Activated CD4-positive, alpha-beta T cell treated with anti-CD3 and anti-CD28 coated beads, Interleukin-2, amount 50 U/mL, for 24 hours (primary cell): Measurements from ENCODE around the gene P4HB.

ENCODE experiments used
- DNase-seq, 2 donors: peaks; one replicate each; pipeline ENCODE4 v3.0.0-alpha.2; 2020; ENCODE audit warnings: low read depth in 1 of 2, low spot score in 1 of 2

P4HB gene

DNA sequence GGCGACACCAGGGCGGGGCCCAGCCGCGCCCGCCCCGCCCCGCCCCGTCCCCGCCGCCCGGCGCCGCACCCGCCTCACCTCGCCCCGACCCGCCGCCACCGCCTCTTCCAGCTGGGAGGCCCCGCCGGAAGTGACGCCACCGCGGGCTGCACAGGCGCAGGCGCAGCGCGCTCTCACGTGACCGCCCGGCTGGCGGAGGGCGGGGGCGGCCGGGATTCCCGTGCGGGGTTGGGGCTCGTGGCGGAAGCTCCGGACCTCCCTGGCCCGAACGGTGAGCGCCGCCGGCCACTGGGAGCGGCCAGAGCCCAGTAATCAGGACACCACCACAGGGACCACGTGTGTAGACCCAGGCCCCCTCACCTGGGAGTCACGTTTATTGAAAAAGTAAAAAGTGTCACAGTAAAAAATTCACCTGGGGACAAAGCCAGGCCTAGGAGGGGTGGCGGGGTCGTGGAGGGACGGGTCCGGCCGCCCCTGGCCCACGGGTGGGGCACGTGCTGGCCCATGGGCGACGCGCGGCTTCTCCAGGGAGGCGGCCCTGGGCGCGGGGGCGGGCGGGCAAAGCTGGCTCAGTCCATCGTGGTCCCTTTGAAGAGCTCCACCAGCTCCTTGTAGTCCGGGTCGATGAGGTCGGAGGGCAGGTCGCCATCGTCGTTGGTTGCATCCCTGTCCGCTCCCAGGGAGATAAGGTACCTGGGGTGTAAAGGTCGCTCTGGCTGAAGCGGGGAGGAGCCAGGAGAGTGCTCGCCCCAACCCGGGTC, 27.0 kb downstream of the P4HB start, which contains the start of gene MCRIP1:
Gene MCRIP1, minus strand, starts transcription at position 132 of the 761 bp plus-strand sequence. CDS start 8,785 bp downstream, outside the sequence.
- DNase-seq: peak; percentile 92 to 94

DNA sequence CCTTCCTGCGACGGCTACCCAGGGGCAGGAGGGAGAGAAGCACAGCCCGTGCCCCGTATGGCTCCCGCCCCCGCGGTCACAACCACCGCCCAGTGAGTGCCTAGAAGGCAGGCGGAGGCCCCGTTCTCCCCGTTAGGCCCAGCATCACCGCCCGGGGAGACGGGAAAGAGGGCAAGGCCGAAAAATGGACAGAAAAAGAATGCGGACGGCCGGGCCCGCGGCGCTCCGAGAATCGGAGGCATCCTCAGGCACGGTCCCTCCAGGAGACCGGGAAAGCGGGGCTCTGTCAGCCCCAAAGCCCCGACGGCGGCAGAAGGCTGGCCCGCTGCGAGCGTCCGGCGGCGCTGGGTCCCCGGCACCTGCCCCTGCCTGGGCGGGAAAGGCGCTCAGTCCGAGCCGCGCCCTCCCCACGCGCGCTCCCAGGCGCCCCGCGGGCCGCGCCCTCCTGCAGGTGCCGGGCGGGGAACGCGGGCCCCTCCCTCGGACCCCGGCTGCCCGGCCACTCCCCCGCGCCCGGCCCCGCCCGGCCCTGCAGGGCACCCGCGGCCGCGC, 27.7 kb downstream of the P4HB start:
- peak in 1 of 2 donors; percentile 23 for DNase-seq

DNA sequence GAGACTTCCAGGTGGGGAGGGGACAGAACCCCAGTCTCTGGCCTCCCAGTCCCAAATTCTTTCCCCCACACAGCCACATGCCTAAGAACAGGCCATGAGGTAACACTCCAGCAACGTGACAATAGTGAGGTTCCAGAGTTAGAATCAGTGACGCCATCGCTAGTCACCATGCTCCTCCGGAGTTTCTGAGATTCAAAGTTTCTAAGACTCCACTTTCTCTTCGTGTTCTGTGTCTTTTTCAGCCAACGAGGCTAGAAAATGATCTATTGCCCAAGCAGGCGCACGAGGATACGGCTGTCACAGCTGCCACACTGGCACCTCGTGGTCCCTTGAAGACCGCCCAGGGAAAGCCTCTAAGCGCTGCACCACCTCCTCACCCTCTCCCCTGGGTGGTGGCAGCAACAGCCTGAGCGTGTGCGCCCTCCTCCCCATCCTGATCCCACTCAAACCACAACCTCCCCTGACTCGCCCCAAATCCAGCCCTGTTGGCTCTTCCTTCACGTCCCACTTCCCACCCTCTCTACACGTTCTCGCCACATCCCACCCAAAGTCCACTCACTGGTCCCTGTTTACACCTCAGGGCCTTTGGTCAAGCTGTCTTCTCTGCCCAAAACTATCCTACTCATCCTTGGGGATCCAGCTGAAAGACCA, 28.3 kb downstream of the P4HB start:
- DNase-seq: peak; percentile 28 to 38

DNA sequence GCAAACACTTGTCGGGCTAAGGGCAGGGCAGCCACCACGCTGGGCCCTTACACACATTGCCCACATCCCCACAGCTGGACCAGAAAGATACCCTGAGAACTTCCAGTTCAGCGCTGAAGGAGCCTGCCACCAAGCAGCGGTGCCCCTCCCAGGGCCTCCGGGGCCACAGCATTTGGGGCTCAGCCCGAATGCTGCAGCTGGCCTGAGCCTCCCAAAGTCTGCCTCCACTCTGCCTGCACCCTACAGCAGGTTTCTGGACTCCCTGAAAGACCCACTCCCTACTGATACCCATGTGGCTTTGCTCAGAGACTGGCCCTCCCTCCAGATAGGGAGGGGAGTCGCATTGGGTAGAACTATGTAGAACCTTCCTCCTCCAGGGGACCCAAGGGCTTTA, 28.8 kb downstream of the P4HB start:
- DNase-seq: peak in 1 of 2 donors; percentile 6

DNA sequence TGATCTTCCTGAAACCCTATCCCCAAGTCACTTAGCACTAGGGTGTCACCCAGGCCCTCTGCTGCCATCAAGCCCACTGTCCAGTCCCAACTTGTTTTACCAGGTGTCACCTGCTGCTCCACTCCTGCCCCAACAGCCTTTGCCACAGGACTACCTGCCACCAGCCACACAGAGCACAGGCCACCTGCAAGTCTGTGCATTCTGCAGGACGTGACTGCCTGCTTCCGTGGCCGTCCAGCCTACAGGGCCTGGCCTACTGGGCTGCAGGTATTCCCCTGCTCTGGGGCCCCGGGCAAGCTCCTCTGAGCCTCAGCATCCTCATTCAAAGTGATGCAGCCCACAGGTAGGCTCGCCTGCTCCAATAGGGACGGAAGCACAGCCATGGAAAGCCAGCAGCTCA, 30.5 kb downstream of the P4HB start:
- no peak for DNase-seq

DNA sequence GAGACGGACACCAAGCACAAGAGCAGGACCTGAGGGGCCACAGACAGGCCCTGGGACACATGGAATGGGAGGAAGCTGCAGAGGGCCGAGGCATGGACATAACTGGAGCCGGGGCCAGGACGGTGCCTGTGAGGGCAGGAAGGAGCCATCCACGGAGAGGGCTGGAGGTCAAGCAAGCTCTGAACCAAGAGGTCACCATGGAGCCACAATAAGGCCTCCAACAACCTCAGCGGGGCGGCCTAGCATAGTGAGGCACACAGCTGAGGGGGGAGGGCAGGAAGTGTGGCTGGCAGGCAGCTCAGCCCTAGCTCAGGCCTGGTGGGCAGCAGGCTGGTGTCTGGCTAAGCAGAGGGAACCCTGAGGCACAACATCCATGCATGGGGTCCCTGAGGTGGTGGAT, 31.7 kb downstream of the P4HB start:
- no peak for DNase-seq

DNA sequence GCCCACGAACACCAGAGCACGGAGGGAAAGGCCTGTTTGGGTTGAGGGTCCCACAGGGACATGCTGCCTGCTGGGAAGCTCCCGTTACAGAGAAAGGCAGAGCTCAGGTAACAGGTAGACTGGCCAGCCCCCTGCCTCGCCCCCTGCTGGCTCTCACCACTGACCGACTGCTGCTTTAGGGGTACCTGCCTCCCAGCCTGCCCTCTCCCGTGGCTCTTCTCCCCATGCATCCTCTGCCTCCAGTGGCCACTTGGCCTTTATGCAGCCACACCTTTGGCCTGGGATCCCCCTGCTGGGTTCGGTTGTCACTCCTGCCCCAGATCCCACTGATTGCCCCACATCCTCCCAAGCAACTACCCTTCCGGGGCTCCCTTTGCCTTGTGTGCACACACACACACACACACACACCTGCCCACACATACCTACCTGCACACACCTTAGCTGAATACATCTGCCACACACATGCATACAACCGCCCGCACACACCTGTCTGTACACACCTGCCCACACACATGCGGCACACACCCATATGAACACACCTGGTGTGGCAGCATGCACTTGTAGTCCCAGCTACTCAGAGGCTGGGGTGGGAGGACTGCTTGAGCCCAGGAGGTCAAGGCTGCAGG, 34.4 kb downstream of the P4HB start:
- no peak for DNase-seq

DNA sequence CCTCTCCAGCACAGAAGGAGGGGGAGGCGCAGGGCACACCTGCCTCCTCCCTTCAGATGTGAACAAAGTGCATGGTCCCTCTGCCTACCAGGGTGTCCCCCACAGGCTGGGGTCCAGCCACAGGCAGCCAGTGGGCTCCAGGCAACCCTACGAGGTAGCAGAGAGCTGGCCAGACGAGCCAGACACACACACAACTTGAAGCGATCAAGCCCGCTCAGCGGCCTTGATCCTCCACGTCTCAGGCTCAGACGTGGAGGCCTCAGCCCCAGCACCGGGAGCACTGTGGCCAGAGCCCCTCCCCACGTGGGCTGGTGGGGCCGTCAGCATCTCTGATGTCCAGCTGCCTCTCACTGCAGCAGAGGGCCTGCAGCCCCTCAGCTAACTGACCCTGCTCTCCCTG, 35.7 kb downstream of the P4HB start:
- no peak for DNase-seq

DNA sequence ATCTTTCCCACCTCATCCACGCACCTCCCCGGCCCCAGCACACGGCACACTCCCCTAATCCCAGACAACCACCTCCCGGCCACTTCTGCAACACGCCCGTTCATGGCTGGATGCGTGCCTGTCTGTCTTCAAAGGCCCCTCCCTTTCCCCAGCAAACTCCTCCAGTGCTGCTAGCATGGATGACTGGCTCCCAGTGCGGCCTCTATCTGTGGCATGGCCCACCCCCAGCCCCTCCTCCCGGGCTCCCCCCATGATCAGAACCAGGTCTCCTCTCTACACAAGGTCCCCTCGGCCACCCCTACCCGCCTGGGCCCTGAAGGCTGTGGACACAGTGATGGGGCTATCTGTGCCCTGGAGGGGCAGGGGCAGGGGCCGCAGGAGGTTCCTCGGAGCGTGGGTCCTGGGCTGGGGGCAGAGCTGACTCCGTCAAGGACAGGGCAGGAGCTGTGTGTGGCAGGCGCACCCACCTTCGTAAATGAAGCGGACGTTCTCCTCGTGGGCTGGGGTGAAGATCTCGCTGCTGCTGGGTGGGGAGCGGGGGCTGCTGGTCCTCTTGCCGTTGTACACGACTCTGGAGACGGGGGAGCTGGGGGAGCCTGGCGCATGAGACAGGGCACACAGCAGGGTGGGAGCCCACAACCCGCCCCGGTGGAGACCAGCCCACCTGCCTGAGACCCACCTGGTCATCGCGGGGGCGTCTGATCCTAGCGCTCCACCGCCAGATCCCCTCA, 36.4 kb downstream of the P4HB start:
- no peak for DNase-seq

DNA sequence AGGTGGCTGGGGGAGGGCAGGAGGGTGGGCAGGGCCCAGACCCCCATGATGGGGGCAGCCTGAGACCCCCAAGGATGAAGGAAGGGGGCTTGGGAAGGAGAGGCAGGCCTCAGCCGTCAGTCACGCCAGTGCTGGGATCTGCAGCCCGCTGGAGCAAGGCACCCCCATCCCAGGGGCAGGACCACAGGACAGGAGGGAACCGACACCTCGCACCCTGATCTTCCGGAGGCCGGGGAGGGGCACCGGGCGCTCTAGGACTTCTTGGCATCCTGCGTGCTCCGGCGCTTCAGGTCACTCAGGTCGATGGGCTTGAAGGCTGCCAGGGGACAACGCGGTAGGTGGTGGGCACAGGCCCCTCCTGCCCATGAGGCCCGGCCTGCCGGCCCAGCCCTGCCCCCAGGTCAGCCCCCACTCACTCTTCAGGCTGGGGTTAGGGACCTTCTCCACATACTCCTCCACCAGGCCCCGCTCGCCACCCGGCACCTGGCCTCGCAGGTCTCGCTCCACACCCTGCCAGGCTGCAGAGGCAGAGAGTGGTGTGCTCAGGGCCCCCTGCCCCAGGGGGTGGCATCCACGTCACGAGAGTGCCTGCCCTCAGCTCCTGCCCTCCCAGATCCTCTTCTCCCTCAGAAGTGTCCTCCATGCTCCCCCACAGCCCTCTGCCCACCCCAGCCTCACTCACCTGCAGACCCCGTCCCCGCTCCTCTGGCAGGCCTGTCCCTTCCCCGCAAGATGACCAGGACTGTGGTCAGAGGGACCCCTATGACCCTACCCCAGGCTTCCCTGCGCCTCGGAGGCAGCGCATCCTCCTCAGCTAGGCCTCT, 37.1 kb downstream of the P4HB start:
- DNase-seq: no peak

DNA sequence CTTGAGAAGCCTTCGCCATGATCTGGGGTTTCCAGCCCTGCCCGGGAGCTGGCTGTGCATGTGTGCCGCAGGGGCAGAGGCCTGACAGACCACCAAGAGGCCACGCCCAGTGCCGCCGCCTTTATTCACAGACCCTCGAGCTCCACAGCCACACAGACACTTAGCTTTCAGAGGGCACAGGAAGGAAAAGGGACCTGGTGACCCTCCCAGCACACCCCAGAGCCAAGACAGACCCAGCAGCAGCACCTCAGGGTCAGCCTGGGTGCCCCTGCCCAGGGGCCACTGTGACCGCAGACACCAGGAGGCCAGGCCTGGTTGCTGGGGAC, 38.1 kb downstream of the P4HB start:
- DNase-seq: no peak

DNA sequence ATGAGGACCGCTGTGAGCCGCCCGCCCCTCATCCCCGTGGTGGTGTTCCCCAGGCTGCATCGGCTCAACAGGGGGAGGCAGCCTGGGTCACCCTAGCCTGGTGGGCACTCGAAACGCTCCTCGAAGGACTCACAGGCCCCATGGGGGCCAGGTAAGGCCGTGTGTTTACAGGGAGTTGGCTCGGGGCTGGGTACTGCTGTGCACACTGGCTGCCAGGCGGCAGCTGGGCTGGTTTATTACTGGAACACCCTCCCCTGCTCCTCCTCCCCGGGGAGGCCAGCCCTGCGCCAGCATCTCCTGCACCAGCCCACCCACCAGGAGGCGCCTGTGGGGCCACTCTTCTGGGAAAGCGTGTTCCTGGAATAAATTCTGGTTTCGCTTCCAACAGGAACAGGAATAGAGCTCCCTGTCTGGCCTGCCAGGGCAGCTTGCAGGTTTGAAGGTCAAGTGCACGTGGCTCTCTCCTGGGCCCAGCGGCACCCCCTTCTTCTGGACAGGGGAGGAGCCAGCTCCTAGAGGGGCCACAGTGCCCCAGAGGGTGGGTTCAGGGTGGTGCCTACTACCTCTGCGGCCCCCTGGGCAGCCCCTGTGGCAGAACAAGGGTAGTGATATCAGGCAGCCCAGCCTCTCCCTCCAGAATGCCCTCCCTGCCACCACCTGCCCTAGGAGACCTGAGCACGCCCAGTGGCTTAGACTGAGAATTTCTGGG, 38.6 kb downstream of the P4HB start:
- no peak for DNase-seq

DNA sequence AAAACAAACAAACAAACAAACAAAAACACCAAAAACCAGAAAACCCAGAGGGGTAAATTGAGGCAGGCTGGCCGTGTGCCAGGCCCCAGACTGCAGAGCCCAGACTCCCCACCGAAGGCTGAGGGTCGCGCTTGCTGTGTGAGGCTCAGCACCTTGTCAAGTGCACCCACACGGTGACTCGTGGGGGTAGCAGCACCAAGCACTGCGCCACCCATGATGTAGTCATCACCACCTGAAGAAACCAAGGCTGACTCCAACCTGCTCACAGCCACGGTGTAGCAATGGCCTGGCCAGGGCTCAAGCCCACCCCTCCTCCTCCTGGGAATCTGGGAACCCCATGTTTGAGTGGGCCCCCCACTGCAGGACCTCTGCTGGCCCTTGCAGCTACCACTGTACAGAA, 39.2 kb downstream of the P4HB start:
- DNase-seq: no peak

DNA sequence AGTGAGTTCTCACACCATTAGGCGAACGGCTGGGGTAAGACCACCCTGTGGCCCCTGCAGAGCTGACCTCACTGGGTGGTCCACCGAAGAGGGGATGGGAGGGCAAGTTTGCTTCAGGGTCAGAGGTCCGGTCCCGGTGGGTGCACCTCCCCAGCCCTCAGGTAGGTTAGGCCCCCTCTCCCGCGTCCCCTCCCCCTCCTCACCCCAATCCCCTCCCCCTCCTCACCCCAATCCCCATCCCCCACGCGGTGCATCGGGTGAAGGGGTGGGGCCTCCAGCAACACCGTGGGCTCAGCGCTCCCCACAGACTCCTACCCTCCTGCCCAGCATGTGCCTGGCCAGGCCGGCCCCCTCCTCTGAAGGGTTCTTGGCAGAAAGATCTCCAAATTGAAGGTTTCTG, 40.6 kb downstream of the P4HB start:
- DNase-seq: no peak

DNA sequence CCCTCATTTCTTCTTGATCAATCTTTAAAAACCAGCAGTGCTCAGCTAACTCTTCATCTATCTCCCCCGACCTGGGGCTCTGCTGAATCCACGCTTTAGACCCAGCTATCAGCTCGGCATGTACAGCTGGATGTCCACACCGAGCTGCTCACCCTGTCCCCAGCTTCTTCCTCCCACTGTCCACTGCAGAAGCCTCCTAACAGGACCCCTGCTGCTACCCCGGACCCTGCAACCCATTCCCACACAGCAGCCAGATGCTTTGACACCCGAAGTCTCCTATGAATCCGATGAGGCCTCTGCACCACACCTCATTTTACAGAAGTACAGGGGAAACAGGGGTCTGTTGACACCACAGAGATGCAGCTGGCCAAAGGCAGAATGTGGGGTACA, 42.6 kb downstream of the P4HB start:
- no peak for DNase-seq

DNA sequence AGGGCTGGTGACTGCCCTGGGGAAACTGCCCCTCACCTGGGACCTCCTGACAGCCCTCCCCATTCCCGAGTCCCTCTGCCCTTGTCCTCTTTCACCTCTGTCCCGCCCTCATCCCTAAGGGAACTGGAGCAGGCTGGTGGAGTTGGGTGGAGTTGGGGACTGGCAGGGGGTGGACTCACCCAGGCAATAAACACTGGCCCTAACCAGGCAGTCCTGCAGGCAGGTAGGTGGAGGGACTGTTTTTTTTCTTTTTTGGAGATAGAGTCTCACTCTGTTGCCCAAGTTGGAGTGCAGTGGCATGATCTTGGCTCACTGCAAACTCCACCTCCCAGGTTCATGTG, 44.7 kb downstream of the P4HB start:
- DNase-seq: no peak

DNA sequence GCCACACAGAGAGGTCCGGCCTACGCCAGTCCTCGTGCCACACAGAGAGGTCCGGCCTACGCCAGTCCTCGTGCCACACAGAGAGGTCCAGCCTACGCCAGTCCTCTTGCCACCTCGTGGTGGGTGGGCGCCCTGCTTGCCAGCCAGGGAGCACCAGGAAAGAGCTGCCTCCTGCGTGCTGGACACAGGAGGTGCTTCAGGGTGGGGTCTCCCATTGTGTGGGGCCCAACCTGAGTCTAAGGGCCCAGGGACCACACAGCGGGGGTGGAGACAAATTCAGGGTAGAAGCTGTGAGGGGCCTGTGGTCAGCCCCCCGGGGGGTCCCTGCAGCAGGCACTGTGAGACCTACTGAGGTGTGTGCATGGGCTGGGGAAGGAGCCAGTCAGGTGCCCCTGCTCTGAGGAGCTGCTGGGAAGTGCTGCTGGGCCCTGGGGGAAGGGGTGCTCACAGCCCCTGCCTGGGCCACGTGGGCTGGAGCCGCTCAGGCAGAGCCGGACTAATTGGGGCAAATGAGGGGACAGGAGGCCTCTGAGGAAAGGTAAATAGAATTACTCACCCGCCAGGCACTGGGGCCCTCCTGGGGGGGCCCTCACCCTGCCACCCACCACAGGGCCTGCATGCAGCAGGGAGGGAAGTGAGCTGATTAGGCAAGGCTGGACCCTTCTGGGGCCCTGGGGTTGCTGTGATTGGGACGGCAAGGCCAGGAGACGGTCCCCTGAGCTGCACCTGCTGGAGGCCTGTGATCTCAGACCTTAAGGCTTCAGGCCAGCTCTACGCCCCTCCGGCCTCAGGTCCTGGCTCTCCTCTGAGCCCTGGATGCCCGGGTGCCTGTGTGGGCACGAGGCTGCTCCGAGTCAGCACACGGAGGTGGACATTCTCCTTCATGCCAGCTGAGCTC, 45.3 kb downstream of the P4HB start:
- no peak for DNase-seq

DNA sequence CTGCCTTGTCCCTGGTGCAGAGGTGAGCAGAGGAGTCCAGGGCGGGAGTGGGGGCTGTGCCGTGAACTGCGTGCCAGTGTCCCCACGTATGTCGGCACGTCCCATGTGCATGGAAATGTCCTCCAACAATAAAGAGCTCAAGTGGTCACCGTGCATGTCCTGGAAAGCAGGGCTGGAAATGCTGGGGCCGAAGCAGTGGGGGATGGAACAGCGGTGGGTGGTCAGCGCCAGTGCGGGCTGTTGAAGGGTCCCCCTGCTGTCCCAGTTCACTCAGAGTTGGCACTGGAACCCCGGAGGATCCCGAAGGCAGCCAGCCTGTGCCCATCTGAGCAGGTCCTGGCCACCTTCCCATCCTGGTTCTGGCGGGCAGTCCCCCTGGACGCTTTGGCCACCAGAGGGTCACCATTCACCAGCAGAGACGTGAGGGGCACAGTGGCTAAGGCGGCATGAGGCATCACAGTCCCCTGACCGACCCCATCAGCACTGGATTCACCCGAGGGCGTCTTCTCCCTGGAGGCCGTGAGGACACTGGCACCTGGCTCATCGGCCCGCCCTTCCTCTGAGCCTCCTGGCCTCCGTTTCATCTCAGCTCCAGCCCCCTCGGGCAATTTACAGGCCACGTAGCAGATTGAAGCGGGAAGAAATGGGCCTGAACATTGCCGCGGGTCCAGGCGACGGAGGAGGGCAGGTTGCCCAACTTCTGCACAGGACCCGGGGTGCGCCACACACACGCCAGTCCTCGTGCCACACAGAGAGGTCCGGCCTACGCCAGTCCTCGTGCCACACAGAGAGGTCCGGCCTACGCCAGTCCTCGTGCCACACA, 46.3 kb downstream of the P4HB start:
- DNase-seq: no peak
